Stimulated activated CD8-positive, alpha-beta memory T cell treated with anti-CD3 and anti-CD28 coated beads, Interleukin-7, amount 100 ng/mL, for 4 hours (primary cell): ENCODE results near the gene FBXL13.
"Not testable (repeated sequence)": the region's sequence is repeated elsewhere in the genome, so short reads cannot be mapped to it uniquely, and the experiment has no call there.

Experiments used
- DNase-seq, 2 donors: peaks; one replicate each; pipeline ENCODE4 v3.0.0-alpha.2; 2020; ENCODE audit warnings: low read depth in 2 of 2

FBXL13 gene

GRCh38 chr7:102935450-102936115, 139.0 kb downstream of the FBXL13 start:
- DNase-seq = no peak

- DNase-seq = no peak
Measured at GRCh38 chr7:102934701-102935100, 139.9 kb downstream of the FBXL13 start.

- DNase-seq = no peak
Measured at GRCh38 chr7:102934239-102934638, 140.4 kb downstream of the FBXL13 start.

GRCh38 chr7:102933763-102934162, 140.8 kb downstream of the FBXL13 start:
- no peak for DNase-seq

GRCh38 chr7:102931757-102932156, 142.8 kb downstream of the FBXL13 start:
- no peak for DNase-seq

- no peak for DNase-seq
Measured at GRCh38 chr7:102927312-102927933, 147.2 kb downstream of the FBXL13 start.

- DNase-seq = no peak
Measured at GRCh38 chr7:102926783-102927140, 147.8 kb downstream of the FBXL13 start.

- no peak for DNase-seq
Measured at GRCh38 chr7:102925976-102926782, 148.4 kb downstream of the FBXL13 start.

GRCh38 chr7:102918845-102919244, 155.8 kb downstream of the FBXL13 start:
- DNase-seq = no peak

GRCh38 chr7:102917436-102918353, 156.9 kb downstream of the FBXL13 start:
- no peak for DNase-seq

- DNase-seq = no peak
Measured at GRCh38 chr7:102916881-102917280, 157.7 kb downstream of the FBXL13 start.

- DNase-seq = no peak
Measured at GRCh38 chr7:102916426-102916825, 158.2 kb downstream of the FBXL13 start.

- no peak for DNase-seq
Measured at GRCh38 chr7:102914585-102914984, 160.0 kb downstream of the FBXL13 start.

- DNase-seq = no peak
Measured at GRCh38 chr7:102913826-102914225, 160.8 kb downstream of the FBXL13 start.

- DNase-seq = no peak
Measured at GRCh38 chr7:102912742-102913141, 161.9 kb downstream of the FBXL13 start, which contains the start of gene LRRC17. Gene LRRC17, plus strand, starts transcription at chr7:102913000. Its CDS starts 20,914 bp downstream, at chr7:102933914.

- DNase-seq = no peak
Measured at GRCh38 chr7:102908676-102909075, 165.9 kb downstream of the FBXL13 start.

GRCh38 chr7:102903576-102903975, 171.0 kb downstream of the FBXL13 start:
- DNase-seq = not testable (repeated sequence)

- DNase-seq = not testable (repeated sequence)
Measured at GRCh38 chr7:102902052-102902451, 172.5 kb downstream of the FBXL13 start.

GRCh38 chr7:102898532-102898859, 176.1 kb downstream of the FBXL13 start:
- no peak for DNase-seq

- no peak for DNase-seq
Measured at GRCh38 chr7:102897856-102898531, 176.6 kb downstream of the FBXL13 start.

- no peak for DNase-seq
Measured at GRCh38 chr7:102897211-102897631, 177.4 kb downstream of the FBXL13 start.
